H1 (cell line): ENCODE results near the gene LTBP4. TPM values are rescaled to one million over a fixed set of nuclear protein-coding genes. Genes with fewer than 3 reads are reported as not detected.

Experiments used
- CTCF ChIA-PET: fragments of 300-600 bp; sonication (Branson Sonifier 250); formaldehyde crosslinking; loops from one replicate; lab custom pipeline; 2021; ENCODE audit not compliant: partially characterized antibody; lab: Charles Lee
- POLR2A ChIA-PET: fragments of 300-600 bp; sonication (Branson Sonifier 250); formaldehyde crosslinking; loops from one replicate; lab custom pipeline; 2021; ENCODE audit warnings: inconsistent platforms; ENCODE audit not compliant: partially characterized antibody; lab: Charles Lee
- DNase-seq, 2 experiments: peaks; one replicate each; pipeline versions ENCODE4 v3.0.0 to v3.0.0-alpha.2; 2010 to 2022; ENCODE audit warnings: low spot score in 2 of 2, low read depth in 1 of 2, mixed read lengths in 1 of 2
- FAIRE-seq: peaks from 2 replicates; lab custom pipeline; 2011; peaks lifted over from hg19 to GRCh38; lab: Jason Lieb, UNC
- H2AFZ ChIP-seq: 2 replicates; pipeline ENCODE4 v1.8.1; 2012; ENCODE audit warnings: low read length, inconsistent platforms
- H2AK5ac ChIP-seq: 2 replicates; pipeline ENCODE4 v1.6.1; 2013; ENCODE audit warnings: low read depth, low read length
- H2BK120ac ChIP-seq: replicated peaks from 2 replicates; pipeline ENCODE3; 2013; ENCODE audit warnings: low read depth, low read length, inconsistent platforms
- H2BK12ac ChIP-seq: 2 replicates; pipeline ENCODE4 v1.6.1; 2013; ENCODE audit warnings: low read depth, low read length
- H2BK15ac ChIP-seq: 2 replicates; pipeline ENCODE4 v1.6.1; 2013; ENCODE audit warnings: low read length
- H2BK20ac ChIP-seq: 2 replicates; pipeline ENCODE4 v1.6.1; 2013; ENCODE audit warnings: low read length
- H2BK5ac ChIP-seq: 2 replicates; pipeline ENCODE4 v1.6.1; 2013; ENCODE audit warnings: low read depth, low read length
- H3K14ac ChIP-seq: 2 replicates; pipeline ENCODE4 v1.6.1; 2013; ENCODE audit warnings: inconsistent platforms; ENCODE audit not compliant: insufficient read length
- H3K18ac ChIP-seq: 2 replicates; pipeline ENCODE4 v1.6.1; 2013; ENCODE audit warnings: low read length; ENCODE audit errors: extremely low read depth
- H3K23ac ChIP-seq: 2 replicates; pipeline ENCODE4 v1.6.1; 2013; ENCODE audit warnings: inconsistent platforms; ENCODE audit not compliant: insufficient read length
- H3K23me2 ChIP-seq: 2 replicates; pipeline ENCODE4 v1.6.1; 2013; ENCODE audit warnings: low read depth, low read length
- H3K27ac ChIP-seq: 2 replicates; pipeline ENCODE4 v1.6.1; 2011; ENCODE audit warnings: low read depth, low read length, inconsistent platforms
- H3K27me3 ChIP-seq, 4 experiments: replicated peaks in 1 of 4; 1 replicate in 1 of 4; 2 replicates in 3 of 4; pipeline versions ENCODE4 v1.6.1 to v1.8.1; 2011 to 2013; ENCODE audit warnings: low read length in 3 of 4, mild to moderate bottlenecking in 3 of 4, inconsistent platforms in 2 of 4, mixed read lengths in 2 of 4, moderate library complexity in 1 of 4; ENCODE audit not compliant: control insufficient read depth in 3 of 4, insufficient read depth in 3 of 4; ENCODE audit errors: extremely low read depth in 1 of 4
- H3K36me3 ChIP-seq, 4 experiments: 2 replicates each; pipeline versions ENCODE4 v1.6.1 to v1.8.1; 2011 to 2013; ENCODE audit warnings: mild to moderate bottlenecking in 4 of 4, low read length in 3 of 4, moderate library complexity in 2 of 4, control low read depth in 1 of 4, inconsistent platforms in 1 of 4; ENCODE audit not compliant: insufficient read depth in 4 of 4, control insufficient read depth in 2 of 4
- H3K4ac ChIP-seq: replicated peaks from 2 replicates; pipeline ENCODE3; 2013; ENCODE audit warnings: low read length, low read depth, mixed read lengths, inconsistent platforms; ENCODE audit not compliant: insufficient read length
- H3K4me1 ChIP-seq, 4 experiments: replicated peaks in 1 of 4; 1 replicate in 1 of 4; 2 replicates in 3 of 4; pipeline versions ENCODE4 v1.6.1 to v1.8.1; 2011 to 2013; ENCODE audit warnings: low read length in 3 of 4, inconsistent platforms in 2 of 4, mixed read lengths in 1 of 4; ENCODE audit not compliant: insufficient read depth in 4 of 4, control insufficient read depth in 3 of 4
- H3K4me2 ChIP-seq, 2 experiments: 2 replicates each; pipeline versions ENCODE4 v1.6.1 to v1.8.1; 2011 to 2013; ENCODE audit warnings: low read depth in 2 of 2, low read length in 2 of 2, control low read depth in 1 of 2, inconsistent platforms in 1 of 2, mild to moderate bottlenecking in 1 of 2; ENCODE audit not compliant: insufficient read depth in 1 of 2
- H3K4me3 ChIP-seq, 4 experiments: fragments of 200-600, 300-600 bp in 1 of 4; sonication (generic), shearing (Covaris generic), sonication (Bioruptor Twin) in 1 of 4; 2 replicates each; pipeline versions ENCODE4 v1.5.1 to v1.8.1; 2011 to 2016; ENCODE audit warnings: low read length in 4 of 4, low read depth in 3 of 4, control low read depth in 2 of 4, inconsistent platforms in 2 of 4, mild to moderate bottlenecking in 2 of 4, mixed read lengths in 1 of 4, moderate library complexity in 1 of 4; ENCODE audit not compliant: insufficient read depth in 2 of 4; ENCODE audit errors: extremely low read depth in 1 of 4
- H3K56ac ChIP-seq: replicated peaks from 2 replicates; pipeline ENCODE3; 2013; ENCODE audit warnings: low read depth, mild to moderate bottlenecking, mixed read lengths, low read length, inconsistent platforms; ENCODE audit not compliant: insufficient read length
- H3K79me1 ChIP-seq: 2 replicates; pipeline ENCODE4 v1.6.1; 2013; ENCODE audit warnings: low read depth, low read length, control low read depth
- H3K79me2 ChIP-seq, 2 experiments: 2 replicates each; pipeline versions ENCODE4 v1.6.1 to v1.8.1; 2012 to 2013; ENCODE audit warnings: low read length in 2 of 2, mild to moderate bottlenecking in 2 of 2, inconsistent platforms in 1 of 2; ENCODE audit not compliant: insufficient read depth in 2 of 2, control insufficient read depth in 1 of 2
- H3K9ac ChIP-seq, 4 experiments: replicated peaks in 1 of 4; 1 replicate in 1 of 4; 2 replicates in 3 of 4; pipeline versions ENCODE4 v1.6.1 to v1.8.1; 2011 to 2013; ENCODE audit warnings: low read depth in 3 of 4, low read length in 3 of 4, control low read depth in 2 of 4, mild to moderate bottlenecking in 2 of 4, moderate library complexity in 2 of 4, inconsistent platforms in 1 of 4; ENCODE audit errors: extremely low read depth in 1 of 4
- H3K9me3 ChIP-seq, 2 experiments: 2 replicates each; pipeline versions ENCODE4 v1.6.1 to v1.8.1; 2012 to 2013; ENCODE audit warnings: mild to moderate bottlenecking in 2 of 2, moderate library complexity in 2 of 2, control low read depth in 1 of 2, inconsistent platforms in 1 of 2, low read depth in 1 of 2, low read length in 1 of 2, mixed read lengths in 1 of 2; ENCODE audit not compliant: insufficient read depth in 2 of 2
- H4K20me1 ChIP-seq, 2 experiments: replicated peaks in 1 of 2; 2 replicates each; pipeline versions ENCODE3 to v1.8.1; 2011 to 2013; ENCODE audit warnings: inconsistent platforms in 2 of 2, low read length in 2 of 2, mild to moderate bottlenecking in 1 of 2; ENCODE audit not compliant: insufficient read depth in 2 of 2, control insufficient read depth in 1 of 2
- H4K5ac ChIP-seq: 2 replicates; pipeline ENCODE4 v1.6.1; 2013; ENCODE audit warnings: low read length, low read depth, mixed read lengths, inconsistent platforms; ENCODE audit not compliant: insufficient read length
- H4K8ac ChIP-seq: 2 replicates; pipeline ENCODE4 v1.8.0; 2013; ENCODE audit warnings: mild to moderate bottlenecking, moderate library complexity, low read length, inconsistent platforms; ENCODE audit not compliant: insufficient read depth; ENCODE audit errors: extremely low read depth
- H4K91ac ChIP-seq: replicated peaks from 2 replicates; pipeline ENCODE3; 2013; ENCODE audit warnings: low read length, mixed read lengths, inconsistent platforms; ENCODE audit not compliant: insufficient read length
- EZH2 ChIP-seq: fragments of 200-600 bp; sonication (generic); IDR thresholded peaks from 2 replicates; pipeline ENCODE4 v1.7.1; 2012; ENCODE audit warnings: low read depth, mild to moderate bottlenecking, moderate library complexity, low read length, inconsistent platforms; ENCODE audit not compliant: severe bottlenecking
- RFX5 ChIP-seq: IDR thresholded peaks from 2 replicates; pipeline ENCODE4 v1.6.1; 2011; ENCODE audit warnings: low read depth, low read length, improper control_type of control experiment, borderline replicate concordance
- WGBS, 2 experiments: shearing (Covaris generic) in 1 of 2; methylation state at CpG; one replicate each; pipeline versions ENCODE4 v1.1.6 to v1.1.7; 2013 to 2015; ENCODE audit warnings: low lambda C conversion rate in 2 of 2, mixed read lengths in 2 of 2, inconsistent platforms in 1 of 2, low coverage in 1 of 2, missing lambda C conversion rate in 1 of 2; ENCODE audit not compliant: insufficient replicate concordance in 2 of 2, insufficient coverage in 1 of 2, insufficient read length in 1 of 2; ENCODE audit errors: extremely low coverage in 1 of 2, missing lambda C conversion rate in 1 of 2; 5-methylcytosine and 5-hydroxymethylcytosine counted together
- polyA plus RNA-seq, 7 experiments: library from polyadenylated mRNA; depleted of rRNA in 3 of 7; stranded (reverse) in 5 of 7; unstranded in 2 of 7; fragments of >200 nt in 5 of 7; fragments of 200-250 nt in 2 of 7; gene quantifications; 1 replicate in 5 of 7; 2 replicates in 1 of 7; 4 replicates in 1 of 7; pipeline versions ENCODE4 v1.2.1 to v1.2.3, GENCODE V29; 2011 to 2013; ENCODE audit warnings: missing spikeins in 2 of 7, mixed read lengths in 2 of 7
- total RNA-seq: library from RNA; stranded (reverse); fragmentation: NEBNext Ultra II Directional; extraction: Animal tissue kit (Norgen Biotek cat#: 25700); gene quantifications from 2 replicates; pipeline ENCODE4 v1.2.1, GENCODE V29; 2021

The LTBP4 gene
- total and polyA plus RNA-seq, 2 of the 8 experiments (the other 6 are each of a cell fraction or from before 2014, with no cell fraction given): 54.5 to 77.1 TPM

DNA sequence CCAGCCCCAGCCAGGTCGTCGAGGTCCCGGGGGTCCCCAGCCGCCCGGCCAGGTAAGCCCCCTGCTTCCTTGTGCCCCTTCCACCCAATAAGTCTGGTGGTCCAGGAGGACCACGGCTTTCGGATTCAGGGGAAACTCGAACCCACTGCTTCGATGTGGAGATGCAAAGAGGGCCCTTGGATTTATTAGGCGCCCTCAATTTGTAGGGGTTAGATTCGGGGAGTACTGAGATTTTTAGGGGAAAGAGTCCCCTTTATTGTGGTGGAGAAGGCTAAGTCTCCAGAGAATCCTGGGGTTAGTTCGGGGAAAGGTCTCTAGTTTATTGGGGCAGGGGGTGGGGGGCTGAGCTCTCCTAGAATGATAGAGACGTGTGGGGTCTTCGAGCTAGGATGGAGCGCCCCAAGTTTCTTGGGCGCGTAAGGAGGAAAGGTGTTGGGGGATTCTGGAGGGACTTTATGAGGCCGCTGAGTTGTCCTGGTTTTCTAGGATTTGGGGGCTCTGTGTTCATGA, 3.8 kb upstream of the LTBP4 start:
- FAIRE-seq: no peak
- H3K27me3 ChIP-seq: peaks cover 19 to 47% (median 42%) of the 10 kb centered on the region in 4 experiments

More for the DNA sequence above, 3.8 kb upstream of the LTBP4 start:
- H2AK5ac ChIP-seq: no peak overlapping the region
- H3K14ac ChIP-seq: no peak overlapping the region
- ChIA-PET CTCF (interaction anchor here (1.3 to 4.2 kb wide), 4 partner anchors 20 to 56 kb away, joined by 3 to 35 read pairs (median 10); no protein-coding TSS in a partner anchor), POLR2A (interaction anchor here (2.1 kb wide), 1 partner anchor 16 kb away, joined by 4 read pairs; no protein-coding TSS in a partner anchor)
- H3K9me3 ChIP-seq: no peaks in the 10 kb centered on the region
- H3K56ac ChIP-seq: no peak overlapping the region
- H3K4me3 ChIP-seq: peak overlapping the region; percentile 34 to 66 (median 35)
- H3K27ac ChIP-seq: no peak overlapping the region
- TF ChIP-seq EZH2 (peak; percentile 22), RFX5 (no peak)
- TF ChIP-seq, all 59 proteins: peak for 1
- H3K23me2 ChIP-seq: peaks cover 16% of the 10 kb centered on the region; the same call in 1 of the 2 replicates
- H2BK20ac ChIP-seq: no peak overlapping the region
- WGBS, 2 experiments: 18% methylated on average over 15 of the region's 18 CpGs; no CpG with 5 or more reads in 1 of the 2 experiments
- H2AFZ ChIP-seq: no peak overlapping the region
- H3K18ac ChIP-seq: no peak overlapping the region; the same call in none of the 2 replicates
- no peaks in the 10 kb centered on the region; a peak in 1 of 8 replicates for H3K36me3 ChIP-seq
- H2BK120ac ChIP-seq: no peak overlapping the region
- DNase-seq: no peak
- H2BK5ac ChIP-seq: no peak overlapping the region
- H2BK12ac ChIP-seq: no peak overlapping the region
- peaks cover 3 to 6% of the 10 kb centered on the region in 2 experiments for H4K20me1 ChIP-seq
- peaks cover 0 to 24% (median 14%) of the 10 kb centered on the region in 4 experiments; a peak in 6 of 7 replicates for H3K4me1 ChIP-seq
- H3K4me2 ChIP-seq: peak overlapping the region; percentile 17 to 92
- H4K5ac ChIP-seq: no peak overlapping the region
- H4K91ac ChIP-seq: no peak overlapping the region
- H3K9ac ChIP-seq: no peak overlapping the region
- no peak overlapping the region for H3K4ac ChIP-seq
- no peak overlapping the region for H3K23ac ChIP-seq
- H4K8ac ChIP-seq: no peak overlapping the region
- no peak overlapping the region for H2BK15ac ChIP-seq
- H3K79me2 ChIP-seq: no peaks in the 10 kb centered on the region
- no peaks in the 10 kb centered on the region for H3K79me1 ChIP-seq
